DMS 273 treated with DMSO at 0.1 percent for 48 hours (cell line): ENCODE measurements around the gene MAD1L1.
A peak's percentile ranks its signal among the peaks of the same experiment; 100 is the strongest.
"Not testable (repeated sequence)": the region's sequence is repeated elsewhere in the genome, so short reads cannot be mapped to it uniquely, and the experiment has no call there.

Experiments
- DNase-seq: peaks from one replicate; lab custom pipeline; 2025; lab: John Stamatoyannopoulos, UW

Gene MAD1L1

GRCh38 chr7:2066251-2066919 is 166.4 kb downstream of the MAD1L1 start:
- DNase-seq, result no peak

GRCh38 chr7:2065528-2065927 is 167.2 kb downstream of the MAD1L1 start:
- DNase-seq, result no peak

- no peak for DNase-seq
Measured at GRCh38 chr7:2063563-2064260, 169.0 kb downstream of the MAD1L1 start.

GRCh38 chr7:2062648-2063047 is 170.1 kb downstream of the MAD1L1 start:
- no peak for DNase-seq

- DNase-seq, result no peak
Measured at GRCh38 chr7:2060701-2061100, 172.0 kb downstream of the MAD1L1 start.

GRCh38 chr7:2059964-2060700 is 172.6 kb downstream of the MAD1L1 start:
- DNase-seq, result no peak

- DNase-seq, result not testable (repeated sequence)
Measured at GRCh38 chr7:2058246-2058645, 174.5 kb downstream of the MAD1L1 start.

- DNase-seq, result no peak
Measured at GRCh38 chr7:2055956-2056355, 176.8 kb downstream of the MAD1L1 start.

GRCh38 chr7:2054927-2055326 is 177.8 kb downstream of the MAD1L1 start:
- DNase-seq, result no peak

- DNase-seq, result no peak
Measured at GRCh38 chr7:2053395-2053794, 179.3 kb downstream of the MAD1L1 start.

- DNase-seq, result peak; percentile 31
Measured at GRCh38 chr7:2052657-2053048, 180.1 kb downstream of the MAD1L1 start.

GRCh38 chr7:2051707-2052656 is 180.8 kb downstream of the MAD1L1 start:
- DNase-seq, result no peak

- no peak for DNase-seq
Measured at GRCh38 chr7:2050511-2050866, 182.3 kb downstream of the MAD1L1 start.

GRCh38 chr7:2049782-2050510 is 182.8 kb downstream of the MAD1L1 start:
- no peak for DNase-seq

GRCh38 chr7:2049111-2049781 is 183.5 kb downstream of the MAD1L1 start:
- no peak for DNase-seq

GRCh38 chr7:2048531-2048930 is 184.2 kb downstream of the MAD1L1 start:
- DNase-seq, result no peak

- DNase-seq, result no peak
Measured at GRCh38 chr7:2048006-2048405, 184.7 kb downstream of the MAD1L1 start.

GRCh38 chr7:2046581-2047565 is 185.9 kb downstream of the MAD1L1 start:
- DNase-seq, result no peak

- DNase-seq, result no peak
Measured at GRCh38 chr7:2045559-2046405, 187.0 kb downstream of the MAD1L1 start.
